ENCODE data around the gene CDK5R2. TPM values are rescaled to one million over a fixed set of nuclear protein-coding genes. Genes with fewer than 3 reads are reported as not detected.

The CDK5R2 gene
- total and polyA plus RNA-seq, 2 of the 13 experiments (the other 11 are each of a cell fraction or from before 2014, with no cell fraction given) = not detected

GRCh38 chr2:218962859-218963492 lies 3.5 kb downstream of the CDK5R2 start (continued):
- TF ChIP-seq ZNF446 (CRISPR knock-in tag; IDR thresholded peaks at IDR 0.05) (peak; percentile 85; the same call in 1 of the 2 replicates), CENPBD1 (CRISPR knock-in tag; IDR thresholded peaks at IDR 0.05; ENCODE audit: borderline replicate concordance, low read depth) (peak; percentile 85; the same call in 1 of the 2 replicates), CSRNP2 (CRISPR knock-in tag; conservative IDR thresholded peaks at IDR 0.05; ENCODE audit: low read depth) (no peak), CBX1 (IDR thresholded peaks at IDR 0.05; ENCODE audit: low read depth) (no peak), ZNF101 (CRISPR knock-in tag; IDR thresholded peaks at IDR 0.05; ENCODE audit: borderline replicate concordance, low read depth) (no peak), HMGA1 (CRISPR knock-in tag; conservative IDR thresholded peaks at IDR 0.05) (no peak), ZBTB33 (CRISPR knock-in tag; IDR thresholded peaks at IDR 0.05) (peak; percentile 55; the same call in 1 of the 2 replicates), AGO2 (optimal IDR thresholded peaks at IDR 0.05; ENCODE audit: low read depth, low read length) (no peak), ZNF777 (CRISPR knock-in tag; IDR thresholded peaks at IDR 0.05) (peak; percentile 60), FUBP1 (CRISPR knock-in tag; IDR thresholded peaks at IDR 0.05; ENCODE audit: borderline replicate concordance) (no peak), ZXDC (CRISPR knock-in tag; IDR thresholded peaks at IDR 0.05) (peak; percentile 70; the same call in 1 of the 2 replicates), ZNF3 (CRISPR knock-in tag; IDR thresholded peaks at IDR 0.05) (peak; percentile 69; the same call in 1 of the 2 replicates), PPARG (CRISPR knock-in tag; conservative IDR thresholded peaks at IDR 0.05) (0 out of 2 replicates have a peak, but pooled peaks have one; percentile 64), ZBTB8A (CRISPR knock-in tag; IDR thresholded peaks at IDR 0.05; ENCODE audit: borderline replicate concordance, low read depth) (no peak), HOXA5 (CRISPR knock-in tag; IDR thresholded peaks at IDR 0.05) (peak; percentile 99), ARHGAP35 (CRISPR knock-in tag; IDR thresholded peaks at IDR 0.05; ENCODE audit: borderline replicate concordance) (peak; percentile 86; the same call in 1 of the 2 replicates)
